Raji (cell line): ENCODE measurements around the gene RGSL1.

Experiments
- POLR2A ChIP-seq: IDR thresholded peaks from 2 replicates; pipeline ENCODE4 v1.6.1; 2011; ENCODE audit warnings: low read depth, low read length, control low read depth; ENCODE audit not compliant: insufficient read depth

Gene RGSL1

DNA sequence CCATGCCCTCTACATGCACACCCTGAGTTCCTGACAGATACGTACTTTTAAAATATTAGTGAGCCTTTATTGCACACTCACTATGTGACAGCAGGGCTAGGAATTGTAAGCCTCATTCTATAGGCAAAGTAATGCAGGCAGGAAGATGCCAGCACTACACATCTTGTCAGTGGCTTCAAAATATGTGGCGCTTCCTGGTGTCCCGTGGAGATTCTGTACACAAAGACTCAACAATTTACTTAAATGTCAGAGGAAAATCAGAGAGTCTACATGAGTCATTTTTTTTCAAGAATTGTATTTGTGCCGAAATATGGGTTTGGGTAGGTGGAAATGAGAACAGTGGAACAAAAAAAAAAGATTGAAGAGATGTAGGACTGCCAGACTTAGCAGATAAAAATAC is 111.5 kb downstream of the RGSL1 start:
- no peak for TF ChIP-seq POLR2A

DNA sequence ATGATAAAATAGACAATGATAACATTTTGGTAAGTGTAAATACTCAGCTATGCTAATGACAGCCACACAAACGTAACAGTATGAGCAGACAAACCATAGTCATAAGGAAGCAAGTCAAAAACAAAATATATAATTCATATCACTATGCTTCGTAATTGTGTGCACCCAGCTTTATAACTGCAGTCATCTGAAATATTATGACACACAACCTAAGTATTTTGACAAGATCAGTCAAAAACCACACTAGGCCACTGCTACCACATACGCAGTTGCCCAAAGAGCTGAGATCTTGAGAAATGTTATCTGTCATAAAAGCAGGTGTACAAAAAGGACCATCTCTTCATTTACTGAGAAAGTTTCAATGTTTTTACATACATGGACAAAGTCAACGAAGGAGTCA is 113.1 kb downstream of the RGSL1 start:
- TF ChIP-seq POLR2A = no peak

DNA sequence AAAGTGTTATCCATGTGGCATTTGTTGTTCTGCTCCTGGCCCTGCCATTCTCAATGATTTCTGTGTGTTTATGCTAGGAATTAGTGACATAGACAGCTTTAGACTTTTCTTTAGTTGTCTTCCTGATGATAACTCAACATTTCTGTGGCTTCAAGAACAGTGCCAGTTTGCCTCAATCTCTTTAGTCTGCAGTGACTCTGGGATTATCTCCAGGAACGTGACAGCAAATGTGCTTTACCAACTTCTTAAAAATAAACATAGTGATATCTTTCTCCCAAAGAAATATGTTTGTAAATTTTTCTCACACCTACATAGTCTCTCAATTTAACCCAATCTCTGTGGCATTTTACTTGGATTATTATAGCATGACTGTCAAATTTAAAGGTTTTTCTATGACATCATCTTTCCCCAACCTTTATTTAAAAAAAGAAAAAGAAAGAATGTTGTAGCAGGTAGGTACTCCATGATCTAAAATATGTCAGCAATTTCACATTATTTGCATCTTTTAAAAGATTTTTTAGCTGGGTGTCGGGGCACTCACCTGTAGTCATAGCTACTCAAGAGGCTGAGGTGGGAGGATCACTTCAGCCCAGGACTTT is 114.6 kb downstream of the RGSL1 start:
- no peak for TF ChIP-seq POLR2A

DNA sequence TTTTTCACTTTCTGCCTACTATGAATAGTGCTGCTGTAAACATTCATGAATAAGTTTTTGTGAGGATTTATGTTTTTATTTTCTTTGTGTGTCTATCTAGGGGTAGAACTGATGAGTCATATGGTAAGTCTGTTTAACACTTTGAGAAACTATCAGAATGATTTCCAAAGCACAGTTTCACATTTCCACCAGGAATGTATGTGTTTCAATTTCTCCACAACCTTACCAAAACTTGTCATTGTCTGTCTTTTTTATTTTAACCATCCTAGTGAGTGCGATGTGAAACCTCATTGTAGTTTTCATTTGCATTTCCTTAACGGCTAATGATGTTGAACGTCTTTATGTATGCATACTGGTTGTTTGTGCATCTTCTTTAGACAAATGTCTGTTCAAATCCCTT is 115.6 kb downstream of the RGSL1 start:
- TF ChIP-seq POLR2A = no peak

DNA sequence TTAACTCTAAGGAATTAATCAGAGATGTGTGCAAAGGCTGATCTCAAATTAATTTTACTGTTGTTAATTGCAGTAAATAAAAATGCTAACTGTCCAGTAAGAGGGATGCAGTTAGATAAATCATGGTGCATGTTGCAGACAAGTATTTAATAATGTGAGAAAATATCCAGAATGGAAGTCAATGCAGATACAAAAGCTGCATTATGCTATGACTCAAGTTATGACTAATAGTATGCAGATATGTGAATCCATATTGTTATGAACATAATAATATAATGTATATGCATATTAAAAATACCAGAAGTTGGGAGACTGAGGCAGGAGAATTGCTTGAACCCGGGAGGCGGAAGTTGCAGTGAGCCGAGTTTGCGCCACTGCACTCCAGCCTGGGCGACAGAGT is 117.7 kb downstream of the RGSL1 start:
- TF ChIP-seq POLR2A = no peak

DNA sequence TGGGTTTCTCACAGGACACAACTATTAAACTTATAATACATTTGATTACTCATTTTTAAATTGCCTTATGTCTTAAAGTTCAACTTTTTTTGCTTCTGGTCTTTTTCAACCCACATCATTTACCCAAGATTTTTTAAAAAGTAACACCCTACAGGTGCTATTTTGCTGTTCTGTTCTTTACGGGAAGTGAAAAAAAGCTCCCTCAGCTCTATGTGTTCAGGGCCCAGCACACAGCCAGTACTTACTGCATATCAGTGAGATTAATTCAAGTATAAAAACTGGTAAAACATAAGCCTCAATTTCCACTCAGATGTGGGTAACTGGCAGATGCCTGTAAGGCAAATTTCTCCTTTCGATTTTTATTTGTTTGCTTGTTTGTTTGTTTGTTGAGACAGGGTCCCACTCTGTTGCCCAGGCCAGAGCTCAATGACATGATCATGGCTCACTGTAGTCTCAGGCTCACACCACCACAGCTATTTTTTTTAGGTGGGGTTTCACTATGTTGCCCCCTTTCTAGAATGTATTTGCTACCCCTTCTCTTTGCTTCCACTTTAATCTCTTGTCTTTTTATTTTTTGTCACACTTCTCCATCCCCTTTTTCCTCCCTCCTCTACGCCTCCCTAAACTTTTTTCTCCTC is 118.8 kb downstream of the RGSL1 start:
- TF ChIP-seq POLR2A = no peak

DNA sequence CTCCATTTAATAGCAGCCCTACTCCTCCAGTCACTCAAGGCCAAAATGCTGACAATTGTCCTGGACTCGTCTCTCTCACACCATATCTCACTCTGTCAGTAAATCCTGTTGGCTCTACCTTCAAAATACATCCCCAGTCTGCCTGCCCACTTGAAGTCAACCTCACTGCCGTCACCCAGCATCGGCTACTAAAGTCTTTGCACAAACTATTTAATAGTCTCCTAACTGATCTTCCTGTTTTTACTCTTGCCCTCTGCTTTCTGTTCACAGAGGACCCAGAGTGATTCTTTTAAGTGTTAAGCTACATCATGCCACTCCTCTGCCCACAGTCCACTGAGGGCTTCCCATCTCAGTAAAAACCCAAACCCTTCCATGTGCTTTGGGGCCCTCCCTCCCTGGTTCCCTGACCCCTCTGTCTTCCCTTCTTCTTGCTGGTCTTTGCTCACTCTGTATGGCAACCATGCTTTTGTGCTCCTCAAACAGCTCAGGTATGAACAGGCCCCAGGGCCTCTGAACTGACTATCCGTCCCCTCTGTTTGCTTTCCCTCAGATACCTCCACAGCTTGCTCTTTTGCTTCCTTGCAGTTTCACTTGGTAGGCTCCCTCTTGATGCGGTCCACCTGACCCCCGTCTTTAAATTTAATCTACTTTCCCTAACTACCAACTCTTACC is 120.1 kb downstream of the RGSL1 start:
- no peak for TF ChIP-seq POLR2A

DNA sequence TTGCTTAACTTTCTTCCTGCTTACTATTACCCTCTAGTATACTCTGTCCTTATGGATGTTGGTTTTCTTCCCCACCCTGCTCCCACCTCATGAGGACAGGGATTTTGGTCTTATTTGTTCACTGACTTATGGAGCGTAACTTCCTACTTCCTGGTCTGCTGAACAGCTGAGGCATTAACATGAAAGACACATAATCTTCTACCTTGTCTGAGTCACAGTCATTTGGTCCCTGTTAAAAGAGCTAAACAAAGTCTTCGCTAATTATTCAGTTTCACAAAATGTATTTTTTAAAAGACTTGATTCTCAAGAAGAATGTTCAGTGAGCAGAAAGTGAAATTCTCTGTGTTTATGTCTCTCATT is 120.6 kb downstream of the RGSL1 start:
- no peak for TF ChIP-seq POLR2A

DNA sequence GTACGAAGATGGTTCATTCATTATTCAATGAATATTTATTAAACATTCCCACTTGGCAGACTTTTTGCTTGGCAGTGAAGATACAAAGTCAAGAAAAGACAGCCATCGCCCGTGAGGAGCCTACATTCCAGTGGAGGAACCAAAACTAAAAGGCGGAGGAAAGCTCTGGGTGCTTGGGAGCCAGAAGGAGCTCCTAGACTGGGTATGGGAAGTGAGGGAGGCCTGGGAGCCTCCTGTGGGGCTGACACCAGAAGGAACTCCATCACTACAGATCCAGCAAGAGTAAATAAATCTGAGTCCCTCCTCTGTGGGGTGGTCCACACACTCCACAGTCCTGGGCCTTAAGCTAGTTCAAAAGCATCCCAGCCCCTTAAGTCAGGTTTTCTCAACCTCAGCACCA is 124.2 kb downstream of the RGSL1 start:
- TF ChIP-seq POLR2A = no peak

DNA sequence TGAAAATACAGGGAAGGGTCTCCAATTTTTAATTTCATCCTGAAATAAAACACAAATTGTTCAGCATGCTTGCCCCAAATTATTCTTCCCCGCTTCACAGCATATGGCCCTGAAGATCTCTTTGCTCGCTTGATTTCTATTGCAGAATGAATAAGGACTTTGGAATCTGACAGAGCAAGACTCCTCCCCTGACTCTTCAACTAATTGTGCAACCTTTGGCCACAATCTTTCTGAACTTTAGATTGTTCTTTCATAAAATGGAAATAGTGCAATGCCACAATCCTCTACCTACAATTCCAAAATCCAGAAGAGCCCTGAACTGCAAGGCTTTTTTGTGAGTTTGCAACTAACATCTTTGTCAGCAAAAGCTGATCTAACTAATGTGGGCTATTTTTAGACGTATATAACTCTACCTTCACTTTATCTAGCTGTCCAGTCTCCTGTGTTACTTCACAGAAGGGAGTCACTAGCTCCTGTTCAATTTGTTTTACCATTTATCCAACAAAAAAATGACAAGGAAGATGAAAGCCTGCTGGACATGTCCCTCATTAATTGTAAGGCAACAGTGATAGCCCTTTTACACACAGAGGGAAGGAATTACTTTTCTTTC is 125.7 kb downstream of the RGSL1 start:
- TF ChIP-seq POLR2A = no peak

DNA sequence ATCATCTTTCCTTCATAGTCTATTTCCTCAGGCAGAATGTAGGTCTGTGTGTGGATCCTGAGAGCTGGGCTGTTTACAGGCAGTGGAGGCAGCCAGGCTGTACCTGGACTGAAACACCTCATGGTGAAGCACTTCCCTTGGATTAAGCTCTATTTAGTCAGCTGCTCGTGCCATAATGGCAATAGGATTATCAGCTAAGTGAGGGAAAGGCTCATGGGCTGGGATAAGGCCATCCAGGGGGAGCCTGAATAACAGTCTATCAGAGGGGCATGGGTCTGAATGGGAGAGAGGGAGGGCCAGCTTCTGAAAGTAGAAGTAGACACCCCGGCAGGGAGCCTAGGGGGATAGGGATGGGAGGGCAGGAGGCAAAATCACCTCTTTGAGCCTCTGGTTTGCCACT is 130.8 kb downstream of the RGSL1 start:
- no peak for TF ChIP-seq POLR2A

DNA sequence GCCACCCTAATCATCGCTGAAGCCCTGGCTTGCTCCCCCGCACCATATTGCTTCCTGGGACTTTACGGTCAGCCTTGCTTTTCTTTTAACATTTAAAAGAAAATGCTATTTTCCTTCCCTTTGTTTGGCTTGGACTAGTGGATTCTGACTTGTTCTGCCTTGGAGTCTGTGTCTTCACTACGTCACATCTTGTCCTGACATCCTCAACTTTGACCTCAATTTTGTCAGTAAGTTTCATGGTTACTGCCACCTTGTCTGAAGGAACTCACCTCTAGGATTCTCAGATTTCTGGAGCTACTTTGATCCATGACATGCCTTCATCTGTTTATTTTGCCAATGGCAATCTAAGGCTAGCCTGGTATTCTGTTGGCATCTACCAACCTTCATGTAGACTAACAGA is 134.8 kb downstream of the RGSL1 start:
- TF ChIP-seq POLR2A = no peak

DNA sequence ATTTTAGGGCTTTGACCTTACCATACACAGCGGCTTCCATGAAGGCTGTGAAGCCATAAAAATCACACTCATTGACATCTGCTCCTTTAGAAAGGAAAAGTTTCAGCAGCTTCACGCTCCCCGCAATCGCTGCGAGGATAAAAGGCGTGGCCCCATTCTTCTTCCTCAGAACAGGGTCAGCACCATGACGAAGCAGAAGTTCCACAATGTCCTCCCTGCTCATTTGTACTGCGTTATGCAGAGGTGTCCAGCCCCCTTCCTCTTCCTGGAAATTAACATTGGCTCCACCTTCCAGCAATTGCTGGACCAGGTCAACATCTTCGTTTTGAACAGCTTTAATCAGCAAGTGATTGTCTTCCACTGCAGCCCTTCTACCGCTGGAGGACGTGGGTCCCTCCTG is 136.4 kb downstream of the RGSL1 start:
- TF ChIP-seq POLR2A = no peak

DNA sequence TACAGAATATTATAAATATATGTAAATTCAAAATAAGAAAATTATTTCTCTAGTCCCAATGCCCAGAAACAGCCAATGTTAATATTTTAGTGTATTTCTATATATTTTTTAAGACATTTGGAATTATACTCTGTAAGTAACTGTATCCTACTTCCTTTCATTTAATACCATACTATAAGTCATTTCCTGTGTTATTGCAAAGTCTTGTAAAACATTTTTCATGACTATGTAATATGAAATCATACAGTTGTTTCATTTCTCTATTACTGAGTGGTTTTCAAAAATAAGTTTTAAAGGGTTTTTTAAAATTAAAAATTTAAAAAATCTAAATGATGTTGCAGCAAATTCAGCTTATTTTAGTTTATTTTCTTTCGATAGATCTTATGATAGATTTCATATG is 137.1 kb downstream of the RGSL1 start:
- no peak for TF ChIP-seq POLR2A

DNA sequence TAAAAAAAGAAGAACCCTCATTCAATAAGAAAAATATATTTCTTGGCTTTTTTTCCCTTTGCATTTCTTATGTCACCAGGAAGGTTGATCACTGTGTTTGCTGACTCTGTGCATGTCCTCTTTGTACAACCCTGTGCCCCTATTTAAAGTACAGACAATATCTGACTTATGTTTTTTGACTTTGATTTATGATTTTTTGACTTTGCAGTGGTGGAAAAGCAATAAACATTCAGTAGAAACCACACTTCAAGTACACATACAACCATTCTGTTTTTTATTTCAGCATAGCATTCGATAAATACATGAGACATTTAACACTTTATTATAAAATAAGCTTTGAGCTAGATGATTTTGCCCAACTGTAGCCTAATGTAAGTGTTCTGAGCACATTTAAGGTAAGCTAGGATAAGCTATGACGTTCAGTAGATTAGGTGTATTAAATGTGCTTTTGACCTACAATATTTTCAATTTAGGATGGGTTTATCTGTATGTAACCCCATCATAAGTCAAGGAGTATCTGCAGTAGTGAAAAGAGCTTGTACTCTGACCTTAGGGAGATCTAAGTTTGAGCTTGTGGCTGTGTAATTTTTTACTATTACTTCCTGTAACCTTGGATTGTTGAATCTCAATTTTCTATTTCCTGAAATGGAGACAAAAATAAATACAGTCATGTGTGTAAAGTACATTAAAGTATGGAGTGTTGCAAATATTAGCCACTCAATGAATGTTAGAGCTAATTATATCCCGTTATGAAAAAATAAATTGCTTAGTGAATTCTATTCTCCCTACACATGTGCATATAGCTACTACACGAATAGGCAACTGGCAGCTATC is 137.9 kb downstream of the RGSL1 start:
- TF ChIP-seq POLR2A = no peak
